GM21367 (cell line): ENCODE results near the gene LRCH1.

ENCODE experiments used
- ATAC-seq: cut with Tn5 transposase; IDR thresholded peaks from one replicate; pipeline ENCODE4 v1.9.1; 2021; ENCODE audit not compliant: unreplicated experiment

Gene LRCH1

DNA sequence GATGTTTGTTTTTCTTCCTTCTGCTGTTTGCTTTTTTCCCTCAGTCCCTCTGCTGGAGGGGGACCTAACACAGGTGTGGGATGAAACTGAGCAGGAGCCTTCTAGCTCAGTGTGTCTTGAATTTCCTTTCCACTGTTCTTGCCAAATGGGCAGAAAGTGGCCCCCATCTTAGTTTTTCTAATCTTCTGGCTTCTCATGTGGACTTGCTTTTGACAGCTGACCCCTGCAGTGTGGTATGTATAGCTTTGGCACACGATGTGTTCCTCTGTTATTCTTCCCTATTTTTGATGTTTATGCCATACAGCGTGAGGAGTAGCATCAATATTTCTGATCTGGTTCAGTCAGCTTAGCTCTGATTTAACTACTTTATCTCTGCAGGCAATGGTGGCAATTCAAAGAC, 8.3 kb downstream of the LRCH1 start:
- ATAC-seq: no peak

DNA sequence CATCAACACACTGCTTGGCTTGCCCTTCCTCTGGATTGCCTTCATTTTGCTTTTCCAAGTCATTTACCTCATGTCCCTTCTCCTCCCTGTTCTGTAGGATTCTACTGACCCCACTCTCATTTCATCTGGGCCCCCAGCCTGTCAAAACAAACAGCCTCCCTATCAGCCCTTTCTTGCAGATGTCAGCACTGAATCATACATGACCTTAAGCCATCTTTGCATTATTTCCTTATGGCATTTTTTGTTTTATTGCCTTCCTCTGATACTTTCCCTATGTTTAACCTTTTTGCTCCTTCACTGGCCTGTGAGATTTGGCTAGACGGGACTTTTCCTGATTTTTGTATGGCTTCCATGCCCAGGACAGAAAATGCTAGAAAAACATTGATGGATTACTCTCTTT, 8.7 kb downstream of the LRCH1 start:
- no peak for ATAC-seq

DNA sequence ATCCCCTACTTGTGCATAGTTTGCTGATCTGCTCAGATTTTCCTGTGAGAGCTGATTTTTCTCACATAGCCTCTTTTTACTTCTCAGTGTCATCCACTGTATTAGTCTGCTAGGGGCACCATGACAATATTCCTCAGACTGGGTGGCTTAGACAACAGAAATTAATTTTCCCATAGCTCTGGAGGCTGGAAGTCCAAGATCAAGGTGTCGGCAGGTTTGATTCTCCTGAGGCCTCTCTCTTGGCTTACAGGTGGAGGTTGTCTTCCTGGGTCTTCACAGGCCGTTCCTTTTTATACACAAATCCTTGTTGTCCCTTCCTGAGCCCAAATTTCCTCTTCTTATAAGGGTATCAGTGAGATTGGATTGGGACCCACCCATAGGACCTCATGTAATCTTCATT, 9.2 kb downstream of the LRCH1 start:
- no peak for ATAC-seq

DNA sequence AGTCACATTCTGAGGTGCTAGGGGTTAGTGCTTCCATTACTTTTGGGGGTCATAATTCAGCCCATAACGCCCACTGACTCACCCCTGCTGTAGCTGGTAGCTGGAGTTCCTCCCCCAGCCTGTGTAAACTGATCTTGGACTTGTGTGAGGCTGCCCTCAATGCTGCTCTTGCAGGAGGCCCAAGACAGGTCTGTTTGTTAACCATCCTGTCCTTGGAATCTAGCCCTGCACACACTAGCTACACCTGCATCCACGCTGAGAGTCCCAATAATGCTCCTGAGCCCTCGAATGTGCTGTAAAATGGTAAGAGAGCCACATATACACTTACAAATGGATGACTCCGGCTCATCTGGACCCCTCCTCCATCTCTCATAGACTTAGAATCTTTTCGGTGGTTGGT, 9.6 kb downstream of the LRCH1 start:
- no peak for ATAC-seq

DNA sequence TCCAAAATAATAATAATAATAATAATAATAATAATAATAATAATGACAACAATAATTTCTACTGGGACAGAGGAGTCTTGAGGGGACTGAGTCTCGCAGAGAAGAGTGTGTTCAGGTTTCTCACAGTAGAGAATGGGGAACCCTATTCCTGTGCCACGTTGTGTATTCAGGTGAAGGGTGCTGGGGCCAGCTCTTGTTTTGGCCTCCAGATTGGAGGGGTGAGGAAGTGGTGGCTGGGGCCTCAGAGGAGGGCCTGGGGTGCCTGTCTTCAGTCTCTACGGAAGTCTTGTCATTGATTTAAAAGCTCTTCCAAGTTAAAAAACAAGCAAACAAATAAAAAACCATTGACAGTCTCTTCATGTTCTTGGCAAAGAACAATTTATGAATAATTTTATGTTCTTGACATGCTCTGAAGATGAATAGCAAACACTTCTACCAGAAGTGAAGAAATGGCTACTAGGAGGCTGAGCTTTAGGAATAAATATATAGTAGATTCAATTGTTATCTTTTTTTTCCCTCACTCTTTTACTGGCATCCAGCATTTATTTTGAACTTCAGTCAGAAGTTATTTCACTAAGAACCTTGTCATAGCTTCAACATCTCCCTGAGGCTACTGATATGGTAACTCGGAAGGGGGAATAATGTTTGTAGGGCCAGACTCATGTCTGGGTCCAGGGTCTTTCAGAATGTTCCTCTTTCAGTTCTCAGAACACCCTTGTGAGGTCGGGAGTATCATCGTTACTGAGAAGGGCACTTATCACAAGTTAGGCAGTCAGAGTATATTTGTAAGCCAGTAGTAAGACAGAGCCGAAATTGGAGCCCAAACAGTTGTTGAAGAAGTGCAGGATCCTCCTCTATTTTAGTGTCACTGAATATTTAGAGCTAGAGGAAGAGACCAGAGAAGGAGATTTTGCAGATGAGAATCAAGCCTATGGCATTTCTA, 13.1 kb downstream of the LRCH1 start:
- ATAC-seq: peak; percentile 54

DNA sequence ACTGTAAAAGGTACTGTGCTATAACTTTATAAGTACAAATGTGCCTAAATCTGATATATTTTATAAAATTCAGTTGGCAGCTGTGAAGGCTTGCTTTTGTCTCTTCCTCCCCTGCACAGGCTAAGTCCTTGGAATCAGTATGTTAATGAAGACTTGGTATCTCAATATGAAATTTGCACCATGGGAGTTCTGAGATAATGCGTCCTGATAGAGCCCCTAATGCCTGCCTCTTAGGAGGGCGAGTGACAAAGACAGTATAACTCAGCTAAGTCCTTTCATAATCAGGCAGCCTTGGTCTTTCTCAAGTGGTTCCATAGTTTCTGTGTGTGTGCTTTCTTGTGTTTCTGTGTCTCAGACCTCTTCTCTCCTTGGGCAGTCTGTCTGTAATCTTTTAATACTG, 14.7 kb downstream of the LRCH1 start:
- ATAC-seq: no peak

DNA sequence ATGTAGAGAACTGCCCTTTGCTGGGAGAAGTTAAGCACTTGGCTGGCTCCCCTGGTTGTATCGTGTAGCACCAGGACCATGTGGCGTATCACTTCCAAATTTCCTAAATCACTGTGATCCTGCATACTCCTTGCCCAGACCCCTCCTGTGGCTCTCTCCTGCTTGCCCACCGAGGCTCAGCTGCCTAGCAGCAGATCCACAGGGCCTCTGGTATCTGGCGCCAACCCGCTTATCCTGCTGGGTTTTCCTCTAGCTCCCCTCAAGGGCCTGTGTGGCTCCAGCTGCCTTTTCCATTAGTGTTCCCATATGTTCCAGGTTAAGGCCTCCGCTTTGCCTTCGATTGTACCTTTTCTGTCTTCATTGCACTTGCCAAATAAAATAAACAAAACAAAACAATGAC, 16.5 kb downstream of the LRCH1 start:
- ATAC-seq: no peak

DNA sequence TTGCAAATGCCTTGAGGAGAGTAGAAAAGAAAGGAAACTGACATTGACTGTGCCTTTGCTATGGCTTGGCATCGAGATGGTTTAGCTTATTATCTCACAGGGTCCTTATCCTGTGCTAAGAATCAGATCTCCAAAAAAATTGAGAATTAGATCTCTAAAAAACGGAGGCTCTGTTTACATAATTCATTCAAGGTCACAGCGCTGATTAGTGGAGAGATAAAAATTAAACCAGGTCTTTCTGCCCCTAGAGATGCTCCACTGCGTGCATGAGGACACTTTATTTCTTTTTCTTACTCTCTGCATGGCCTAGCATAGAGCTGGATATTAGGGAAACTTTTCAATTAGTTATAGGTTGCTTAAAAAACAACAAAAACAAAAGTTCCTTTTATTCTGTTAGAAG, 17.3 kb downstream of the LRCH1 start:
- ATAC-seq: no peak

DNA sequence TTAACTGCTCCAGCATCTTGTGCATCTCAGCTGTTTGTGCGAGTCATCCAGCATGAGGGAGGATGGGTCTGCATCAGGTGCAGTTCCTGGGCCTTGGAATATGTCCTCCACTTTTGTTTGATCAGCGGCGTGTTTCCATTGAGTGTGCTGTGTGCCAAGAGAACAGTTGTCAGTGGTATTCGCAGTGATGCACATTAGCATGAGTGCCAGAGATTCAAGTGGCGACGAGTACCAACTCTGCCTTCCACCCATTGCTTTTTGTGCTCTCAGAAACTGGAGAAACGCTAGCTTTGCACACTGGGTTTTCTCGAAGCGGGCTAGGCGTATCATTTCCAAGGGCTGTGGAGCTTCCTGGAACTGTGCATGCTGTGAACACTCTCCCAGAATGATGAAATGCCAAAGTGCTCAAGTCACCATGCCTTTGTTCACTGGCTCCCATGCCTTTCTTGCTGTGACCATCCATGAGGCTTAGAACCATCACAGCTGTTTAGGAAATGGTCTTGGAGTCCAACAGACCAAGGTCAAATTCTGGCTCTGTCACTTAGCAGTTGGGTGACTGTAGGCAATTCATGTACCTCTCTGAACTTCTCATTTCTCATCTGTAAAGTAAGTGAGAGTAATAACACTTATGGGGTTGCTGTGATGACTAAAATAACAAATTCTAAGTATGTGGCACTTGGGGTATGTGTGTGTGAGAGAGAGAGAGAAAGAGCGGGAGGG, 18.4 kb downstream of the LRCH1 start:
- ATAC-seq: no peak

DNA sequence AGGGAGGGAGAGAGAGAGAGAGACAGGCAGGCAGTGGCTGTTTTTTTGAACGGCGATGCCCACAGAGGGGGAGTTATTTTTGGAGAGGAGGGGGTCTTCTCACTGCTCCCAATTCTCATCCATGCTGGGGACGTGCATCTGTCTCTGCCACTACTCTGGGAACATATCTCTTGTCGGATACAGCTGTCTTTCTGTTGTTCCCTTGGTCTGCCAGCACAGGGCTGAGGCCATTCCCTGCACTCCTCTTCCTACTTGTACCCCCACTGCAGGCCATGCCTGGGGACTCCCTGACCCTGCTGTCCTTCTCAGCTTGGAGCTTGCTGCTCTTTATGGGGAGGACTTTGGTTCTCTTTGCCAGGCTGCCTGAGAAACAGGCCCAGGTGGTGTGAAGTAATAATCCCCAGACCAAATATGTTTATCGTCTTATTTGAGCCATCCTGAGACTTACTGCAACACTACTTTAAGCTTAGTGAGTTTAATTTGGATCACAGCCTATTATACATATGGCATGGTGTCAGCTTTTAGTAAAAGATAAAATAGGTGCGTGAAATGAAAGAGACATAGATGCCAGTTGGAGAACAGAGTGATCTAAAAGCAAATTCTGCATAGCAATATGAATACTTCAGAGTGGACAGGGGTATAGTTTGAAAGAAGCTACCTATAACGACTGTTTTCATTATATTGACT, 19.1 kb downstream of the LRCH1 start:
- no peak for ATAC-seq

DNA sequence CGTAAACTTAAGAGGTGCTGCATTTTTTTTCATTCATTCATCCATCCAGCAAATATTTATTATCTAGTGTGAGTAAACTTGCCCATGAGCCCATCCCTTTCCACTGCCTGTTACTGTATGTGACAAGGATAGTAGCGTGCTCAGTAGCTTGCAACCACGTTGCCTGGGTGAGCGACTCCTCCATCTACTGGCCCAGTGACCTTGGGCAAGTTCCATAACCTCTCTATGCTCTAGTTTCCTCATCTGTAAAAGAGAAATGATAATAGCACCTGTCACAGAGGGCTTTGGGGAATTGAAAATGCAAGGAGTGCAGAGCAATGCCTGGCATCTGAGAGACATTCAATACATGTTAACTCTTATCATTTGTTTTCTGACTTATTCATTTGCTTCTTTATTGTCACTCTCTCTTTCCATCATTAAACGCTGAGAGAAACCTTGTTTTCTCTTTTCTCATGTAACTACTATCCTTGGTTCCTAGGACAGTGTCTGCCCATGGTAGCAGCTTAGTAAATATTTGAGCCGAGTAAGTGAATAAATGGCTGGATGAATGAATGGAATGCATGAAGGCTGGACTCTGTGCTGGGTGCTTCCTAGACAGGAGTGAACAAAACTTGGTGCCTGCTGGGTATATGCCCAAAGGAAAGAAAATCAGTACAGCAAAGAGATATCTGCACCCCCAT, 19.9 kb downstream of the LRCH1 start:
- no peak for ATAC-seq

DNA sequence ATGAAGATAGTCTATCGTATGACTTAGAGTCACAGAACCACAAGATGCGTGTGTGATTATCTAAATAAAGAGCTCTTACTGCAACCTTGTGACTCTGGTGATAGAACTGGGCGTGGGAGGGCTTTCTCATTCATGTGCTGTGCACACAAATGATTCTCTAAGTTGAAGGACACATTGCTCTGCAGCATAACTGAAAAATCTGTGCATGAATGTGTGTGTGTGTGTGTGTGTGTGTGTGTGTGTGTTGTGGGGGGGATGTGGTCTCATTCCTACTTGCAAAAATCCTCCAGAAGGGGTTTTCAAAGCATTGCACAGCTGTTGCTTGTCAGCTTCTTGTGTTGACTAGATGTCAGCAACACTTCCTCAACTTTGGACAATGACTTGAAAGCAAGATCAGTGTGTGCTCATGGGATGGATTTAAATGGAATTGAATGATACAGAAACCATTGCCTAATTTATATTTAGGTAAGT, 22.4 kb downstream of the LRCH1 start:
- ATAC-seq: no peak

DNA sequence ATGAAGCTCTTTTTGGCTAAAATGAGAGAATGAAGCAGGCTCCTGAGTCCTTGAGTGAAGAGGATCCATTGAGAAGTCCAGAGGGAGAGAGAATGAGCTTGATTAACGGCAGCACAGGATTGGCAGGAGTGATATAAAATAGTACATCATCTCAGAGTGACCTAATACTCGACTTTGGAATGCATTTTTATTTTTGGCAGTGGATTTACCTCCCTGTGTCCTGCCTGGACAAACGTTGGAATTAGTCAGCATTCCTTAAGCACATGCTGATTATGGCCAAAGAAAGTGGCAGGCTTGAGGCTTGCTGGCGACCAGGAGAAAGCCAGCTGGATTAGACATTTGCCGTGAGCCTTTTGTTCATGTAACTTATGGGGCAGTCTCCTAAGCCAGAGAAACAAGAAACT, 22.9 kb downstream of the LRCH1 start:
- ATAC-seq: no peak

DNA sequence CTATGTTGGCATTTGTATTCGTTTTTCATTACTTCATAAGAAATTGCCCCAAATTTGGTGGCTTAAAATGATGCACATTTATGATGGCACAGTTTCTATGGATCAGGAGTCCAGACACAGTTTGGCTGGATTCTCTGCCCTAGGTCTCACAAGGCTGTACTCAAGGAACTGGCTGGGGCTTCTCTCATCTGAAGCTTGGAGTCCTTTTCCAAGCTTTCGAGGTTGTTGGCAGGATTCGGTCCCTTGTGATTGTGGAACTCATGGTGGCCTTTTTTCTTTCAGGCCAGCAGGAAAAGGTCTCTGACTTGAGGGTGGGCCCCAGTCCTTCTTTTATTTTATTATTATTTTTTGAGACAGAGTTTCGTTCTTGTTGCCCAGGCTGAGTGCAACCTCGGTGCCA, 23.8 kb downstream of the LRCH1 start:
- ATAC-seq: no peak

DNA sequence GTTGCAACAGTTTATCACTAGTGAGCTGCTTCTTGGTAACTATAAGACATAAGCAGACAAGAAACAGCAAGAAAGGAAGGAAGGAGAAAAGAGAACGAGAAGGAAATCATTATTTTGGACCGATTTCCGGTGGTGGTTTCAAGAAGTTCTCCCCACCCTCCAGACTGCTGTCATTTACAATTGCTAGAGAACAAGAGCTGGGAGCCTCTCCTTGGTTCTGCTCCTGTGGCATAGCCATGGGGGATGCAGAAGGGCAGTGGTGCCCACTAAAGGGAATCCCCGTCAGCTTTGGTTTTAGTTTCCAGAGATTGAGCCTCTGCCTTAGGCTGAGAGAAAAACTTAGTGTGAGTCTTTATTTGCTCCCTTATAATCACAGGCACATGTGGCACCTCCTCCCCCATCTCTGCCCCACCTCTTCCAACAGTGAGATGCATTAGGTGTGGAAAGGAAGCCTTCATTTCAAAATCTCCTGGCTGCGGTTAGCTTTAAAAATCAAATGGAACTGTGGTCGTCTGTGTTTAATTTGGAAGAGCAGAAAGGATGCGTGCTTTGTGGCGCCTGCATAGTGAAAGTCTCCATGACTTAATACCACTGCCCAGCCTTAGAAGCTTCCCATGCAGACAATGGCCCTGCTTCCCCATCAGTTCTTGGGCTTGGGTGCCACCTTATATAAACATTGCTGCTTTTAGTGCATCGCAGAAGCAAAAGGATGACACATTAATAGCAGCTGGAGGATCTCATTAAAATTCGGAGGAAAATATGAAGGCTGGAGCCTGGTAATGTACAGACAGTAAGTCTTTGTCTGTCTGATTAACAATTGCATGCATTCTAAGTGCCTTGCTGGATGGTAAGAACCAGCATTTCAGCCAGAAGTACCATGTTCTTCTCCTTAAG, 25.0 kb downstream of the LRCH1 start:
- ATAC-seq: peak; percentile 8

DNA sequence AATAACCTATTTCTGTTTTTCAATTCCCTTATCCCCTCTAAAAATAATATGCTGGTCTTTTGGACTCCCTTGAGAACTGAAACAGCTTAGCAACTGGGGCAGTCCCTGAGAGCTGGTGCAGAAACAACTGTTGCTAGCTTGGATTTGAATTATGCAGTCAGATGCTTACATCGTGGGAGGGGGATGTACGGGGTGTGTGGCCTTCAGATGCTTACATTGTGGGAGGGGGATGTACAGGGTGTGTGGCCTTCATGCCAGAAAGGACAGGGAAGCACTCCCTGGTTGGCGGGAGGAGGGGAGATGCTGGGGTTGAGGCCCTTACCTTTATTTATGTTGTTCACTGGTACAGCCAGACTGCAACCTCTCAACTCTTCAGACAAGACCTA, 25.6 kb downstream of the LRCH1 start:
- peak; percentile 35 for ATAC-seq

DNA sequence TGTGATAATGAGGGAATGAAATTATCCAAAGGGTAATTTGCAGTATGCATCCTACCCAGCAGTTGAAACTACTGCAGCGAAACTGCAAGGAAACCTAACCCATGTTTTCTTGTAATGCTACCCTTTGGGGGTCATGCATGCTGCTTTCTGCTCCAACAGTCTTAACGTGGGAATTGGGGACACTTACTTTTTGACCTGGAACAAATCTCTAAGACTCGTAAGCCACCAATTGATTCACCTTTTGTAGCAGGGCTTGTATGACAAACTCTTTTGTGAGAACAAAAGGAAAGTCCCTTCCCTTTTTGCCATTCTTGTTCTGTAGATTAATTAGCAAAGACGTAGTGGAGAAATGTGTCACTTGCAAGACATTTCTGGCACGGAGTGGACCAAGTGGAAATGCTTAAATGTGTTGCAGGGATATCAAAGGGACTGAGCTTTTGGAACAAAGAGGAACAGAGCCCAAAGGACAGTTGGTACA, 27.4 kb downstream of the LRCH1 start:
- ATAC-seq: no peak

DNA sequence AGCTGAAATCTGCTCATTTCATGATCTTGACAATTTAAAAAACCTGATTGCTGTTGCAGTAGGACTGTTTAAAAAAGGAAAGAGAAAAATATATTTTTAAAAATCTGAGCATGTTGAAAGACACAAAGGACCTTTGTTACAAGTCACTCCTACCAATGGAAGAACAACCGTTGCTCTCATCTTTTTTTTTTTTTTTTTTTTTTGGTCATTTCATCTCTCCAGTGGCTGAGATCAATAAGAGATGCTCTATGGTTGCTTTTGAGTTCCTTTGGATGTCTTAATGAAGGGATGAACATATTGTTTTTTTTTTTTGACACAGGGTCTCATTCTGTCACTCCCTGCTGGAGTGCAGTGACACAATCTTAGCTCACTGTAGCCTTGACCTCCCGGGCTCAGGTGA, 29.2 kb downstream of the LRCH1 start:
- ATAC-seq: no peak

DNA sequence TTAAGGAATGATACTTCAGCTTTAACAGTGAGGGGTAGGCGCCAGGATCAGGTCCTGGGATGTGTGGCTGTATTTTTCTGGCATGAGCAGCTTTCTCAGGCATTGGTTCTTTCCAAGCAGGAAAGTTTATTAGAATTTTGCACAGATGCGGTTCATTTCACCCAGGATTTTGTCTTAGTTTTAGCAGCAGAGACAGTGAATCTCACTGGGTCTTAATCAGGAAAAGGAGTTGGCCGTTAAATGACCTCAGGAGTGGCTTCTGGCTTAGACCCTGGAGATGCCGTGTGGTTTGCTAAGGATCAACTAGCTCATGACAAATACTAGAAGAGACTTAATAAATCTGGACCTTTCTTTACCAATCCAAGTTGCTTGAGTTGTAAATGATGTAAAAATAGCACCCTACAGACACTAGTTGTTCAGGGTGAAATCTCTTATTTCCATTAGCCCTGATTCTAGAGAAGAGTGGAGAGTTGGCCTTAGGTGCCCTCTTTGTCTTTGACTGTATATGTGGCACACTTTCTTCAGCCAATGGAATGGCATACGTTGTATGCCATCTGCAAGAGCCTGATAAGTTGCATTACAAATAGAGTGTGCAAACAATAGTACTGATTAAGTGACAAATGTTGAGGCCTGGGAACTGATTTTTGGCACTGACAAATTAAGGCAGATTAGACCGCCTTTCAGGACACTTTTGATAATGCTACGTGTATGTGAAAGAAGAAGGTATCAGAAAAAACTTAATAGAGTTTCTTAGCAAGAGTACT, 34.0 kb downstream of the LRCH1 start:
- ATAC-seq: no peak
